ENCODE results near the gene IFTAP.
"Not testable (repeated sequence)": the region's sequence is repeated elsewhere in the genome, so short reads cannot be mapped to it uniquely, and the experiment has no call there.

The IFTAP gene

GRCh38 chr11:36594316-36594989, at the start of gene IFTAP:
IFTAP (plus strand) TSS chr11:36594502; CDS start chr11:36610104, 15,602 bp downstream.
- no peak for DNase-seq (ENCODE audit: low read depth)

GRCh38 chr11:36550385-36551115, 43.8 kb upstream of the IFTAP start:
- no peak for DNase-seq (ENCODE audit: low read depth)

GRCh38 chr11:36557390-36557789, 36.9 kb upstream of the IFTAP start:
- DNase-seq (ENCODE audit: low read depth): not testable (repeated sequence)

- no peak for DNase-seq (ENCODE audit: low read depth)
Measured at GRCh38 chr11:36557991-36558390, 36.3 kb upstream of the IFTAP start.

- DNase-seq (ENCODE audit: low read depth): no peak
Measured at GRCh38 chr11:36558571-36559413, 35.5 kb upstream of the IFTAP start.

GRCh38 chr11:36564376-36565030, 29.8 kb upstream of the IFTAP start:
- DNase-seq (ENCODE audit: low read depth): no peak

- no peak for DNase-seq (ENCODE audit: low read depth)
Measured at GRCh38 chr11:36565031-36565610, 29.2 kb upstream of the IFTAP start.

- DNase-seq (ENCODE audit: low read depth): no peak
Measured at GRCh38 chr11:36566407-36567053, 27.8 kb upstream of the IFTAP start.

- no peak for DNase-seq (ENCODE audit: low read depth)
Measured at GRCh38 chr11:36567694-36568093, 26.6 kb upstream of the IFTAP start, which contains the start of gene RAG1. RAG1 (plus strand) TSS chr11:36568007; CDS start chr11:36573305, 5,298 bp downstream.

- DNase-seq (ENCODE audit: low read depth): no peak
Measured at GRCh38 chr11:36569095-36569494, 25.2 kb upstream of the IFTAP start.

GRCh38 chr11:36574486-36574885, 19.8 kb upstream of the IFTAP start:
- DNase-seq (ENCODE audit: low read depth): no peak

- no peak for DNase-seq (ENCODE audit: low read depth)
Measured at GRCh38 chr11:36577373-36577772, 16.9 kb upstream of the IFTAP start.

- no peak for DNase-seq (ENCODE audit: low read depth)
Measured at GRCh38 chr11:36577859-36578258, 16.4 kb upstream of the IFTAP start.

GRCh38 chr11:36578458-36578857, 15.8 kb upstream of the IFTAP start:
- DNase-seq (ENCODE audit: low read depth): no peak

GRCh38 chr11:36581536-36581935, 12.8 kb upstream of the IFTAP start:
- DNase-seq (ENCODE audit: low read depth): no peak

GRCh38 chr11:36583667-36584066, 10.6 kb upstream of the IFTAP start:
- DNase-seq (ENCODE audit: low read depth): no peak

GRCh38 chr11:36586543-36586942, 7.8 kb upstream of the IFTAP start:
- no peak for DNase-seq (ENCODE audit: low read depth)

- DNase-seq (ENCODE audit: low read depth): no peak
Measured at GRCh38 chr11:36588099-36588498, 6.2 kb upstream of the IFTAP start.

- DNase-seq (ENCODE audit: low read depth): no peak
Measured at GRCh38 chr11:36590513-36590912, 3.8 kb upstream of the IFTAP start.

- DNase-seq (ENCODE audit: low read depth): no peak
Measured at GRCh38 chr11:36591433-36591832, 2.9 kb upstream of the IFTAP start.

- DNase-seq (ENCODE audit: low read depth): no peak
Measured at GRCh38 chr11:36596880-36597279, 2.6 kb downstream of the IFTAP start.

All from stimulated activated CD8-positive, alpha-beta memory T cell treated with anti-CD3 and anti-CD28 coated beads, Interleukin-15, amount 100 ng/mL, for 1 hour (primary cell).